ENCODE measurements around the gene RBPJ.

DNA sequence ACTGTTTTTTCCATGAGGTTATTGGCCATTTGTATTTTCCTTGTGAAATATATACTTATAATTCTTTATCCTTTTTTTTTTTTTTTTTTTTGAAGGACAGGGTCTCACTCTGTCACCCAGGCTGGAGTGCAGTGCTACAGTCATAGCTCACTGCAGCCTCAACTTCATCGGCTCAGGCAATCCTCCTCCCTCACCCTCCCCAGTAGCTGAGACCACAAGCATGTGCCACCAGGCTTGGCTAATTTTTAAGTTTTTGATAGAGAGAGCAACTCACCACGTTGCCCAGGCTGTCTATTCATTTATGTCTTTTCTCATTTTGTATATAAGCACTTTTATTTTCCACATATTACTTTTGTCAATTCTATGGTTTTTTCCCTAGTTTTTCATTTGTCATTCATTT lies 16.8 kb downstream of the RBPJ start:
- TF ChIP-seq, protein P1, sequence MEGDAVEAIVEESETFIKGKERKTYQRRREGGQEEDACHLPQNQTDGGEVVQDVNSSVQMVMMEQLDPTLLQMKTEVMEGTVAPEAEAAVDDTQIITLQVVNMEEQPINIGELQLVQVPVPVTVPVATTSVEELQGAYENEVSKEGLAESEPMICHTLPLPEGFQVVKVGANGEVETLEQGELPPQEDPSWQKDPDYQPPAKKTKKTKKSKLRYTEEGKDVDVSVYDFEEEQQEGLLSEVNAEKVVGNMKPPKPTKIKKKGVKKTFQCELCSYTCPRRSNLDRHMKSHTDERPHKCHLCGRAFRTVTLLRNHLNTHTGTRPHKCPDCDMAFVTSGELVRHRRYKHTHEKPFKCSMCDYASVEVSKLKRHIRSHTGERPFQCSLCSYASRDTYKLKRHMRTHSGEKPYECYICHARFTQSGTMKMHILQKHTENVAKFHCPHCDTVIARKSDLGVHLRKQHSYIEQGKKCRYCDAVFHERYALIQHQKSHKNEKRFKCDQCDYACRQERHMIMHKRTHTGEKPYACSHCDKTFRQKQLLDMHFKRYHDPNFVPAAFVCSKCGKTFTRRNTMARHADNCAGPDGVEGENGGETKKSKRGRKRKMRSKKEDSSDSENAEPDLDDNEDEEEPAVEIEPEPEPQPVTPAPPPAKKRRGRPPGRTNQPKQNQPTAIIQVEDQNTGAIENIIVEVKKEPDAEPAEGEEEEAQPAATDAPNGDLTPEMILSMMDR (conservative IDR thresholded peaks at IDR 0.05; ENCODE audit: low read depth, low read length), result no peak
- no peak for TF ChIP-seq EZH2 (IDR thresholded peaks at IDR 0.05; ENCODE audit: borderline replicate concordance, low read depth, low read length, poor library complexity, severe bottlenecking)
